ENCODE results near the gene EDDM13. TPM values are rescaled to one million over a fixed set of nuclear protein-coding genes. Genes with fewer than 3 reads are reported as not detected.

Gene EDDM13
- total and polyA plus RNA-seq, 2 experiments from 2014 or later, result 0.68 TPM; not detected in 1

DNA sequence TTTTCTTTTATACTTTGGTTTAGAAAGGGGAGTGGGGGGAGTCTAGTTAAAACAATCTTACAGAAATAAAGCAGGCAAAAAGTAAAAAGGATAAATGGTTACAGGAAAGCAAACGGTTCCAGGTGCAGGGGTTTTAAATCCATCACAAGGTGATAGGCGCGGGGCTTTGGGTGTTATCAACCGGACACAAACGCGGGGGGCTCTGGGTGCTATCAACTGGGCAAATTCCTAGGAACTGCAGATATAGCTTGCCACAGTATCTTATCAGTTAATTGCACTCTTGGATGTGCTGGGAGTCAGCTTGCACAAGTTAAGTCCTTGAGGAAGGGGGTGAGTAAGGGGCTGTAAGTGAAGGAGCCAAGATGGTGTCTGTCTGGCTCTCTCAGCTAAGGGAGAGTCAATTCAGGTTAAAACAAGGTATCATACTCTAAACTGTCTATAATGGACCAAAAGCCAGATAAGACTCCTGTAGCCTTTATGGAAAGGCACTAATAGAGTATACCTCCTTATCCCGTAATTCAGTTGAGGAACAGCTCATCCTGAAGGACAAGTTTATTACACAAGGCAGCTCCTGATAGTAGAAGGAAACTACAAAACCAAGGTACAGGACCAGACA lies 74.7 kb downstream of the EDDM13 start:
- H3K4me3 ChIP-seq, result no peak overlapping the region
- TF ChIP-seq, protein P1, sequence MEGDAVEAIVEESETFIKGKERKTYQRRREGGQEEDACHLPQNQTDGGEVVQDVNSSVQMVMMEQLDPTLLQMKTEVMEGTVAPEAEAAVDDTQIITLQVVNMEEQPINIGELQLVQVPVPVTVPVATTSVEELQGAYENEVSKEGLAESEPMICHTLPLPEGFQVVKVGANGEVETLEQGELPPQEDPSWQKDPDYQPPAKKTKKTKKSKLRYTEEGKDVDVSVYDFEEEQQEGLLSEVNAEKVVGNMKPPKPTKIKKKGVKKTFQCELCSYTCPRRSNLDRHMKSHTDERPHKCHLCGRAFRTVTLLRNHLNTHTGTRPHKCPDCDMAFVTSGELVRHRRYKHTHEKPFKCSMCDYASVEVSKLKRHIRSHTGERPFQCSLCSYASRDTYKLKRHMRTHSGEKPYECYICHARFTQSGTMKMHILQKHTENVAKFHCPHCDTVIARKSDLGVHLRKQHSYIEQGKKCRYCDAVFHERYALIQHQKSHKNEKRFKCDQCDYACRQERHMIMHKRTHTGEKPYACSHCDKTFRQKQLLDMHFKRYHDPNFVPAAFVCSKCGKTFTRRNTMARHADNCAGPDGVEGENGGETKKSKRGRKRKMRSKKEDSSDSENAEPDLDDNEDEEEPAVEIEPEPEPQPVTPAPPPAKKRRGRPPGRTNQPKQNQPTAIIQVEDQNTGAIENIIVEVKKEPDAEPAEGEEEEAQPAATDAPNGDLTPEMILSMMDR (IDR thresholded peaks at IDR 0.05; ENCODE audit: low read depth, low read length), result no peak

DNA sequence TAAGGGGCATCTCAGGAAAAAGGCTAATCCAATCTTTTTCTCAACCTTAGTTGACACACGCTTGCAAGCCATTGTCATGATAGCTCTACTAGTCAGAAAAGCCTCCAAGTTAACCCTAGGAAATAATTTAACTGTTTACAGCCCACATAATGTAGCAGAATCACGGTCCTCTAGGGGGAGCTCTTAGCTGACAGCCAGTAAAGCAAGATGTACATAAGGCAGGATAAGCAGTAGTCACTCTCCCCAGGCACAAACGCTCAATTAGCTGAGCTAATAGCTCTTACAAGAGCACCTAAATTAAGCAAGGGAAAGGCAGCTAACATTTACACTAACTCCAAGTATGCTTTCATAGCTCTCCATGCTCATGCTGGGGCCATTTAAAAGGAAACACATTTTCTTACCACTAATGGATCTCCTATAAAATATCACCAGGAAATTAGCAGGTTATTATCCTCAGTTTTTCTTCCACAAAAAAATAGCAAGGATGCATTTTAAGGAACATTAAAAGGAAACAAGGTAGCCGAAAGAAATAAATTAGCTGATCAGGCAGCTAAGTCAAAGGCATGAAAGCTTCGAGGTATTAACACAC lies 75.8 kb downstream of the EDDM13 start:
- H3K36me3 ChIP-seq, result no peaks in the 10 kb centered on the region
- H3K4me1 ChIP-seq (ENCODE audit: low read depth), result peaks cover 4% of the 10 kb centered on the region
- no peak overlapping the region for H3K27ac ChIP-seq
- TF ChIP-seq, protein P1 (IDR thresholded peaks at IDR 0.05; ENCODE audit: low read depth, low read length), result peak; percentile 37
- no peaks in the 10 kb centered on the region for H3K27me3 ChIP-seq
- no peaks in the 10 kb centered on the region for H3K9me3 ChIP-seq (ENCODE audit: low read depth)
- DNase-seq (ENCODE audit: low read depth in 1 of 2, low spot score in 1 of 2), result peak in 1 of 2 donors; percentile 13
- no peak overlapping the region for H3K4me3 ChIP-seq

More for the DNA sequence above, 74.7 kb downstream of the EDDM13 start:
- peaks cover 4% of the 10 kb centered on the region for H3K4me1 ChIP-seq (ENCODE audit: low read depth)
- H3K36me3 ChIP-seq, result no peaks in the 10 kb centered on the region
- DNase-seq (ENCODE audit: low read depth in 1 of 2, low spot score in 1 of 2), result no peak
- H3K27me3 ChIP-seq, result no peaks in the 10 kb centered on the region
- H3K9me3 ChIP-seq (ENCODE audit: low read depth), result no peaks in the 10 kb centered on the region
- H3K27ac ChIP-seq, result peak overlapping the region; percentile 22

DNA sequence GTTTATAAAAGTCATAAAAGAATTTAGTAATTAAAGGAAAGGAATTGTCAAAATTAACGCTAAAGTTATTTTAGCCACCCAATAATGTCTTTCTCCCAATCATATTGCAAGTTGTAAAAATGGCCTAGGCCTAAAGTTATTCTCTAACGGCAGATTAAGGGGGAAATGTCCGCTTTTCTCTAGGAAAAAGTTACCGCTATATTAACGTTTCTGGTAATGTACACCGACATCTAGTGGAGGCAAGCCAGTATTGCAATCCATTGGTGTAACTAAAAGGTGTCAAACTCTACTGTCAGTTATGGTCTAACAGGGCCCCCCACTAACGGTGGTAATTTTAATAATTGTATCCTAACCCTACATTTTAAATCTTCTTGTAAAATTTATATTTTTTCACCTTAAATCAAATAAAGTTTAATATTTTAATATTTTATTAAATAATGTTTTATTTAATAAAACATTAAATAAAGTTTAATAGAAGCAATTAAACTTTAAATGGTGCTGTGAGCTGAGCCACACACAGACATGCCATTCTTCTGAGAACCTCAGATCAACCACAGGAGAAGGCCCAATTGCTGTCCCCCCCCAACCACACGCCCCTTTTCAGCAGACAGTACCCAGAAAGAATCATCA lies 78.0 kb downstream of the EDDM13 start:
- Histone ChIP-seq H3K4me3 (no peak overlapping the region), H3K27me3 (no peaks in the 10 kb centered on the region), H3K36me3 (no peaks in the 10 kb centered on the region), H3K4me1 (ENCODE audit: low read depth) (peaks cover 4% of the 10 kb centered on the region), H3K9me3 (ENCODE audit: low read depth) (no peaks in the 10 kb centered on the region), H3K27ac (no peak overlapping the region)
- DNase-seq (ENCODE audit: low read depth in 1 of 2, low spot score in 1 of 2), result peak; percentile 56 to 65
- TF ChIP-seq, protein P1 (IDR thresholded peaks at IDR 0.05; ENCODE audit: low read depth, low read length), result peak; percentile 90

DNA sequence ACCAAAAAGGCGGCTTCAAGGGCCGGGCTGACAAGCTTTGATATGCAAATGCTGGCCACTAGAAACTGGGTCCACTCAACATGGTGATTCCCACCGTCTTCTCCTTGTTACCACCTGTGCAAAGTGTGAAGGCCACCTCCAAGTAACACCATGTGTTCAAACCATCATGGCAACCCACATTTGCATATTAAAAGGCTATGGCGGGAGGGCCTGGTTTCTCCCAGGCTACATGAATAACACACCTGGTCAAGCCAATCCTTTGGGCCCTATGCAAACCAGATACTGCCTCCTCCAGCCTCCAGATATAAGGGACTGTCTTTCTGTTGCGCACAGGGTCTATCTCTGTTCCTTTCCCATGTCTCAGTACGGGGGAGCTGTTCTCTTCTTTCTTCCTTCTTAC lies 78.7 kb downstream of the EDDM13 start:
- Histone ChIP-seq H3K36me3 (no peaks in the 10 kb centered on the region), H3K4me1 (ENCODE audit: low read depth) (peaks cover 4% of the 10 kb centered on the region), H3K9me3 (ENCODE audit: low read depth) (no peaks in the 10 kb centered on the region), H3K4me3 (no peak overlapping the region), H3K27ac (no peak overlapping the region), H3K27me3 (no peaks in the 10 kb centered on the region)
- no peak for DNase-seq (ENCODE audit: low read depth in 1 of 2, low spot score in 1 of 2)
- TF ChIP-seq, protein P1 (IDR thresholded peaks at IDR 0.05; ENCODE audit: low read depth, low read length), result no peak

DNA sequence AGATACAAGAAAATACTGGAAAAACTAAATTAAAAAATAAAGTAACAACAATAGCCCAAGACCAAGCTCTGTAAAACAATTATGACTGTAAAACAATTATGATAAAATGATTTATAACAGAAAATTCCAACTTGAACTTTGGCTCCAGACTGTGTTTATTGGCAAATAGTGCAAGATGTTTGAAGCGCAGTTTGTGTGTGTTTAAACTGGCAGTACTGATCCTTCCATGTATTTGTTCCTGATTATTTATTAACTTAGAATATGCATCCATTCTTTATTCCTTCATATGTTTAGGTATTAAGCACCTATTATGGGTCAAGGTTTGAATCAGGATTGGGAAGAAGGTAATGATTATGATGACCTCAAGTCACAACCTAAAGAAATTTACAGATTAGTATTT lies 83.0 kb downstream of the EDDM13 start:
- H3K4me3 ChIP-seq, result no peak overlapping the region
- no peaks in the 10 kb centered on the region for H3K27me3 ChIP-seq
- no peaks in the 10 kb centered on the region for H3K36me3 ChIP-seq
- DNase-seq (ENCODE audit: low read depth in 1 of 2, low spot score in 1 of 2), result no peak
- H3K4me1 ChIP-seq (ENCODE audit: low read depth), result no peaks in the 10 kb centered on the region
- no peak overlapping the region for H3K27ac ChIP-seq
- H3K9me3 ChIP-seq (ENCODE audit: low read depth), result no peaks in the 10 kb centered on the region
- TF ChIP-seq, protein P1 (IDR thresholded peaks at IDR 0.05; ENCODE audit: low read depth, low read length), result no peak
